Osteocyte (in vitro differentiated cells): Measurements from ENCODE around the gene SHKBP1. TPM values are rescaled to one million over a fixed set of nuclear protein-coding genes. Genes with fewer than 3 reads are reported as not detected.

Source experiments
- DNase-seq: peaks from one replicate; pipeline ENCODE4 v3.0.0; 2021; ENCODE audit warnings: mixed read lengths; ENCODE audit not compliant: unreplicated experiment; ENCODE audit errors: extremely low spot score
- H3K27ac Mint-ChIP-seq: one replicate; pipeline ENCODE4 v1.8.0; 2021; ENCODE audit warnings: mild to moderate bottlenecking, mixed read lengths; ENCODE audit not compliant: unreplicated experiment
- H3K27me3 Mint-ChIP-seq: one replicate; pipeline ENCODE4 v1.8.0; 2021; ENCODE audit warnings: mixed read lengths; ENCODE audit not compliant: unreplicated experiment
- H3K36me3 Mint-ChIP-seq: one replicate; pipeline ENCODE4 v1.8.0; 2021; ENCODE audit warnings: mixed read lengths; ENCODE audit not compliant: unreplicated experiment
- H3K4me1 Mint-ChIP-seq: one replicate; pipeline ENCODE4 v1.8.0; 2021; ENCODE audit warnings: mixed read lengths; ENCODE audit not compliant: unreplicated experiment
- H3K4me3 Mint-ChIP-seq: one replicate; pipeline ENCODE4 v1.8.0; 2021; ENCODE audit warnings: mild to moderate bottlenecking, moderate library complexity, mixed read lengths; ENCODE audit not compliant: unreplicated experiment
- H3K9me3 Mint-ChIP-seq: one replicate; pipeline ENCODE4 v1.8.0; 2021; ENCODE audit warnings: mixed read lengths; ENCODE audit not compliant: unreplicated experiment
- CTCF ChIP-seq: fragments of 200-600 bp; sonication (generic); IDR thresholded peaks from 2 replicates; pipeline ENCODE4 v1.5.0; 2021; ENCODE audit warnings: antibody characterized with exemption, mild to moderate bottlenecking, moderate library complexity
- total RNA-seq: library from RNA; stranded (reverse); gene quantifications from 2 replicates; pipeline ENCODE4 v1.2.1, GENCODE V29; 2021

SHKBP1 gene
- total RNA-seq, 1 donor from 2014 or later, result 53.8 TPM

GRCh38 chr19:40571831-40572495 is 4.7 kb upstream of the SHKBP1 start:
- H3K4me3 Mint-ChIP-seq, result no peak overlapping the region
- peaks cover 15% of the 10 kb centered on the region for H3K27me3 Mint-ChIP-seq
- TF ChIP-seq CTCF, result no peak
- H3K27ac Mint-ChIP-seq, result no peak overlapping the region
- H3K36me3 Mint-ChIP-seq, result no peaks in the 10 kb centered on the region
- DNase-seq, result no peak
- H3K9me3 Mint-ChIP-seq, result no peaks in the 10 kb centered on the region
- H3K4me1 Mint-ChIP-seq, result peaks cover 12% of the 10 kb centered on the region

GRCh38 chr19:40575326-40575725 is 1.3 kb upstream of the SHKBP1 start:
- Mint-ChIP-seq H3K27ac (no peak overlapping the region), H3K4me3 (no peak overlapping the region), H3K4me1 (peaks cover 12% of the 10 kb centered on the region), H3K36me3 (no peaks in the 10 kb centered on the region), H3K9me3 (no peaks in the 10 kb centered on the region), H3K27me3 (no peaks in the 10 kb centered on the region)
- DNase-seq, result no peak
- TF ChIP-seq CTCF, result no peak

- Mint-ChIP-seq H3K4me3 (peak overlapping the region; percentile 83), H3K9me3 (no peaks in the 10 kb centered on the region), H3K27ac (peak overlapping the region; percentile 67), H3K36me3 (no peaks in the 10 kb centered on the region), H3K27me3 (no peaks in the 10 kb centered on the region), H3K4me1 (peaks cover 7% of the 10 kb centered on the region)
- TF ChIP-seq CTCF, result no peak
- DNase-seq, result no peak
These were observed 505 bp upstream of the SHKBP1 start for GRCh38 chr19:40576151-40576584.

GRCh38 chr19:40578442-40578908 is 1.8 kb downstream of the SHKBP1 start:
- peaks cover 7% of the 10 kb centered on the region for H3K4me1 Mint-ChIP-seq
- no peaks in the 10 kb centered on the region for H3K27me3 Mint-ChIP-seq
- no peaks in the 10 kb centered on the region for H3K9me3 Mint-ChIP-seq
- no peak for TF ChIP-seq CTCF
- no peak overlapping the region for H3K4me3 Mint-ChIP-seq
- peak overlapping the region; percentile 14 for H3K27ac Mint-ChIP-seq
- H3K36me3 Mint-ChIP-seq, result peaks cover 6% of the 10 kb centered on the region
- no peak for DNase-seq

- Mint-ChIP-seq H3K4me3 (no peak overlapping the region), H3K4me1 (peaks cover 8% of the 10 kb centered on the region), H3K9me3 (no peaks in the 10 kb centered on the region), H3K27ac (no peak overlapping the region), H3K27me3 (no peaks in the 10 kb centered on the region), H3K36me3 (peaks cover 13% of the 10 kb centered on the region)
- no peak for DNase-seq
- no peak for TF ChIP-seq CTCF
These were observed 3.9 kb downstream of the SHKBP1 start for GRCh38 chr19:40580619-40581018.
